Activated CD4-positive, alpha-beta T cell treated with anti-CD3 and anti-CD28 coated beads, Interleukin-2, amount 50 U/mL, for 16 hours (primary cell): ENCODE results near the gene DDAH1.

Experiments
- DNase-seq: peaks from one replicate; pipeline ENCODE4 v3.0.0-alpha.2; 2020

The DDAH1 gene

GRCh38 chr1:85323770-85324169 is 141.2 kb downstream of the DDAH1 start:
- no peak for DNase-seq

- no peak for DNase-seq
These were observed 142.3 kb downstream of the DDAH1 start for GRCh38 chr1:85322655-85323054.

GRCh38 chr1:85321237-85321964 is 143.6 kb downstream of the DDAH1 start:
- DNase-seq: peak; percentile 86

- no peak for DNase-seq
These were observed 144.4 kb downstream of the DDAH1 start for GRCh38 chr1:85320371-85321131.

- DNase-seq: no peak
These were observed 145.0 kb downstream of the DDAH1 start for GRCh38 chr1:85319931-85320330.

GRCh38 chr1:85319491-85319890 is 145.5 kb downstream of the DDAH1 start:
- no peak for DNase-seq

GRCh38 chr1:85318217-85318616 is 146.7 kb downstream of the DDAH1 start:
- DNase-seq: no peak

- no peak for DNase-seq
These were observed 147.4 kb downstream of the DDAH1 start for GRCh38 chr1:85317560-85317959.

- DNase-seq: no peak
These were observed 148.6 kb downstream of the DDAH1 start for GRCh38 chr1:85316321-85316720.

GRCh38 chr1:85315789-85316188 is 149.2 kb downstream of the DDAH1 start:
- no peak for DNase-seq

GRCh38 chr1:85314726-85315125 is 150.2 kb downstream of the DDAH1 start:
- no peak for DNase-seq

- DNase-seq: no peak
These were observed 150.9 kb downstream of the DDAH1 start for GRCh38 chr1:85313888-85314696.

GRCh38 chr1:85311818-85312217 is 153.1 kb downstream of the DDAH1 start:
- DNase-seq: no peak

- no peak for DNase-seq
These were observed 156.1 kb downstream of the DDAH1 start for GRCh38 chr1:85308833-85309350.

GRCh38 chr1:85307987-85308832 is 156.7 kb downstream of the DDAH1 start:
- DNase-seq: peak; percentile 60

GRCh38 chr1:85306236-85306635 is 158.7 kb downstream of the DDAH1 start:
- no peak for DNase-seq

GRCh38 chr1:85303440-85304162 is 161.4 kb downstream of the DDAH1 start:
- DNase-seq: no peak

- DNase-seq: no peak
These were observed 164.8 kb downstream of the DDAH1 start for GRCh38 chr1:85300140-85300539.

- peak; percentile 92 for DNase-seq
These were observed 166.9 kb downstream of the DDAH1 start for GRCh38 chr1:85297855-85298629.

- DNase-seq: no peak
These were observed 167.5 kb downstream of the DDAH1 start for GRCh38 chr1:85297538-85297854.

- DNase-seq: no peak
These were observed 168.0 kb downstream of the DDAH1 start for GRCh38 chr1:85296980-85297379.
